MCF 10A (cell line): ENCODE results near the gene LARP6. TPM values are rescaled to one million over a fixed set of nuclear protein-coding genes. Genes with fewer than 3 reads are reported as not detected.
A peak's percentile ranks its signal among the peaks of the same experiment; 100 is the strongest.

Source experiments
- BruUV-seq: library from RNA; stranded (reverse); fragments of 400-500 nt; replicated peaks from 2 replicates; lab custom pipeline; 2021; lab: Mats Ljungman, UMichigan
- CTCF ChIA-PET: fragments of 300-600 bp; sonication (Branson Sonifier 250); formaldehyde crosslinking; extraction: SDS; loops from one replicate; lab custom pipeline; 2021; ENCODE audit warnings: antibody characterized with exemption, inconsistent platforms; lab: Yijun Ruan, JAX
- POLR2A ChIA-PET: fragments of 300-600, 350-650 bp; sonication (Branson Sonifier 250); formaldehyde crosslinking; extraction: SDS; loops from one replicate; lab custom pipeline; 2020; ENCODE audit warnings: antibody characterized with exemption, inconsistent platforms; lab: Yijun Ruan, JAX
- DNase-seq: peaks from one replicate; pipeline ENCODE4 v3.0.0-alpha.2; 2018; ENCODE audit not compliant: unreplicated experiment
- H3K27ac Mint-ChIP-seq: one replicate; pipeline ENCODE4 v1.8.0; 2022; ENCODE audit warnings: mild to moderate bottlenecking, low read depth, mixed read lengths; ENCODE audit not compliant: unreplicated experiment
- H3K27me3 Mint-ChIP-seq: one replicate; pipeline ENCODE4 v1.8.0; 2022; ENCODE audit warnings: mixed read lengths; ENCODE audit not compliant: insufficient read depth, unreplicated experiment
- H3K36me3 Mint-ChIP-seq: one replicate; pipeline ENCODE4 v1.8.0; 2022; ENCODE audit warnings: mild to moderate bottlenecking, moderate library complexity, mixed read lengths; ENCODE audit not compliant: insufficient read depth, unreplicated experiment
- H3K4me1 Mint-ChIP-seq: one replicate; pipeline ENCODE4 v1.8.0; 2022; ENCODE audit warnings: mixed read lengths; ENCODE audit not compliant: insufficient read depth, unreplicated experiment
- H3K4me3 Mint-ChIP-seq: one replicate; pipeline ENCODE4 v1.8.0; 2022; ENCODE audit warnings: mild to moderate bottlenecking, moderate library complexity, mixed read lengths; ENCODE audit not compliant: unreplicated experiment
- H3K9me3 Mint-ChIP-seq: one replicate; pipeline ENCODE4 v1.8.0; 2022; ENCODE audit warnings: mixed read lengths; ENCODE audit not compliant: unreplicated experiment
- intact Hi-C: fragments of 100-400 bp; cut with micrococcal nuclease; formaldehyde crosslinking; loops from 2 replicates; pipeline ENCODE4 v1.14.1; 2022
- total RNA-seq: library from RNA; stranded (reverse); gene quantifications from 2 replicates; pipeline ENCODE4 v1.2.3, GENCODE V29; 2022
- TF ChIP-seq, protein P1 (sequence below): fragments of 200-600 bp; IDR thresholded peaks from one replicate; pipeline ENCODE4 v1.8.0; 2022; ENCODE audit warnings: antibody characterized with exemption, mild to moderate bottlenecking; ENCODE audit not compliant: unreplicated experiment

Gene LARP6
- total RNA-seq, 1 experiment from 2014 or later, result 67.3 TPM

GRCh38 chr15:70796516-70797310, 57.2 kb downstream of the LARP6 start:
- TF ChIP-seq, protein P1, sequence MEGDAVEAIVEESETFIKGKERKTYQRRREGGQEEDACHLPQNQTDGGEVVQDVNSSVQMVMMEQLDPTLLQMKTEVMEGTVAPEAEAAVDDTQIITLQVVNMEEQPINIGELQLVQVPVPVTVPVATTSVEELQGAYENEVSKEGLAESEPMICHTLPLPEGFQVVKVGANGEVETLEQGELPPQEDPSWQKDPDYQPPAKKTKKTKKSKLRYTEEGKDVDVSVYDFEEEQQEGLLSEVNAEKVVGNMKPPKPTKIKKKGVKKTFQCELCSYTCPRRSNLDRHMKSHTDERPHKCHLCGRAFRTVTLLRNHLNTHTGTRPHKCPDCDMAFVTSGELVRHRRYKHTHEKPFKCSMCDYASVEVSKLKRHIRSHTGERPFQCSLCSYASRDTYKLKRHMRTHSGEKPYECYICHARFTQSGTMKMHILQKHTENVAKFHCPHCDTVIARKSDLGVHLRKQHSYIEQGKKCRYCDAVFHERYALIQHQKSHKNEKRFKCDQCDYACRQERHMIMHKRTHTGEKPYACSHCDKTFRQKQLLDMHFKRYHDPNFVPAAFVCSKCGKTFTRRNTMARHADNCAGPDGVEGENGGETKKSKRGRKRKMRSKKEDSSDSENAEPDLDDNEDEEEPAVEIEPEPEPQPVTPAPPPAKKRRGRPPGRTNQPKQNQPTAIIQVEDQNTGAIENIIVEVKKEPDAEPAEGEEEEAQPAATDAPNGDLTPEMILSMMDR, result no peak
- intact Hi-C loops, result loop anchor here (5.0 kb wide), 1 partner anchor 34 kb away; the partner anchor contains the start of gene UACA
- peaks cover 33% of the 10 kb centered on the region for H3K4me1 Mint-ChIP-seq
- no peaks in the 10 kb centered on the region for H3K27me3 Mint-ChIP-seq
- no peaks in the 10 kb centered on the region for H3K36me3 Mint-ChIP-seq
- no peak overlapping the region for H3K4me3 Mint-ChIP-seq
- ChIA-PET CTCF (interaction anchor here (0.7 kb wide), 2 partner anchors 15 to 115 kb away, joined by 3 to 5 read pairs; no protein-coding TSS in a partner anchor), POLR2A (interaction anchor here (0.6 to 1.8 kb wide), 2 partner anchors 33 to 1339 kb away, joined by 3 to 9 read pairs; partner anchors contain the start of gene UACA)
- H3K9me3 Mint-ChIP-seq, result peaks cover 8% of the 10 kb centered on the region
- H3K27ac Mint-ChIP-seq, result no peak overlapping the region
- DNase-seq, result no peak
- no TSS peak for BruUV-seq

- H3K4me3 Mint-ChIP-seq, result no peak overlapping the region
- no TSS peak for BruUV-seq
- peak overlapping the region; percentile 87 for H3K27ac Mint-ChIP-seq
- peaks cover 8% of the 10 kb centered on the region for H3K9me3 Mint-ChIP-seq
- H3K4me1 Mint-ChIP-seq, result peaks cover 29% of the 10 kb centered on the region
- TF ChIP-seq, protein P1, result no peak
- H3K36me3 Mint-ChIP-seq, result no peaks in the 10 kb centered on the region
- intact Hi-C loops, result loop anchor here (5.0 kb wide), 1 partner anchor 33 kb away; the partner anchor contains the start of gene UACA
- POLR2A ChIA-PET, result interaction anchor here (0.6 to 2.2 kb wide), 6 partner anchors 11 to 80 kb away, joined by 3 to 9 read pairs (median 4); partner anchors contain the start of gene UACA
- CTCF ChIA-PET, result interaction anchor here (0.8 kb wide), 1 partner anchor 17 kb away, joined by 3 read pairs; no protein-coding TSS in a partner anchor
- no peaks in the 10 kb centered on the region for H3K27me3 Mint-ChIP-seq
- DNase-seq, result peak; percentile 79
Observed at GRCh38 chr15:70795311-70795665, 58.7 kb downstream of the LARP6 start.

- H3K9me3 Mint-ChIP-seq, result peaks cover 8% of the 10 kb centered on the region
- peak overlapping the region; percentile 87 for H3K27ac Mint-ChIP-seq
- H3K4me3 Mint-ChIP-seq, result no peak overlapping the region
Observed at GRCh38 chr15:70794596-70795310, 59.2 kb downstream of the LARP6 start.

More at GRCh38 chr15:70794596-70795310, 59.2 kb downstream of the LARP6 start:
- TSS peak; percentile 79 for BruUV-seq
- intact Hi-C loops, result loop anchor here (5.0 kb wide), 1 partner anchor 32 kb away; the partner anchor contains the start of gene UACA
- POLR2A ChIA-PET, result interaction anchor here (1.0 to 2.2 kb wide), 6 partner anchors 10 to 80 kb away, joined by 3 to 9 read pairs (median 4); partner anchors contain the start of gene UACA
- CTCF ChIA-PET, result interaction anchor here (0.5 to 1.9 kb wide), 3 partner anchors 10 to 17 kb away, joined by 3 to 6 read pairs (median 5); no protein-coding TSS in a partner anchor
- DNase-seq, result no peak
- no peaks in the 10 kb centered on the region for H3K36me3 Mint-ChIP-seq
- peaks cover 23% of the 10 kb centered on the region for H3K4me1 Mint-ChIP-seq
- TF ChIP-seq, protein P1, result no peak
- H3K27me3 Mint-ChIP-seq, result no peaks in the 10 kb centered on the region
